ENCODE data around the gene HDGFL2.
"Not testable (repeated sequence)": the region's sequence is repeated elsewhere in the genome, so short reads cannot be mapped to it uniquely, and the experiment has no call there.

GRCh38 chr19:4527377-4527776, 55.3 kb downstream of the HDGFL2 start:
- TF ChIP-seq CTCF (IDR thresholded peaks at IDR 0.05; ENCODE audit: insufficient read depth, low read depth, low read length); EZH2 (IDR thresholded peaks at IDR 0.05; ENCODE audit: insufficient read depth, low read length): not testable (repeated sequence)
